Endothelial cell of umbilical vein (primary cell): Measurements from ENCODE around the gene GRSF1. TPM values are rescaled to one million over a fixed set of nuclear protein-coding genes. Genes with fewer than 3 reads are reported as not detected.

Source experiments
- BruUV-seq: library from RNA; stranded (reverse); fragments of 400-500 nt; replicated peaks from 2 replicates; lab custom pipeline; 2021; lab: Mats Ljungman, UMichigan
- CTCF ChIA-PET: fragments of 300-600, 350-600 bp; sonication (Branson Sonifier 250); formaldehyde crosslinking; loops from one replicate; lab custom pipeline; 2021; ENCODE audit warnings: antibody characterized with exemption, inconsistent platforms; lab: Charles Lee
- POLR2A ChIA-PET: fragments of 300-600, 350-600 bp; sonication (Branson Sonifier 250); formaldehyde crosslinking; loops from one replicate; lab custom pipeline; 2021; ENCODE audit warnings: antibody characterized with exemption, inconsistent platforms; lab: Charles Lee
- DNase-seq: peaks from one replicate; pipeline ENCODE4 v3.0.0-alpha.2; 2011; ENCODE audit warnings: low read depth, low spot score
- FAIRE-seq: peaks from 2 replicates; lab custom pipeline; 2011; peaks lifted over from hg19 to GRCh38; lab: Jason Lieb, UNC
- H2AFZ ChIP-seq: 2 replicates; pipeline ENCODE4 v1.6.0; 2012; ENCODE audit warnings: low read depth, low read length, control low read depth, inconsistent platforms
- H3K27ac ChIP-seq: 2 replicates; pipeline ENCODE4 v1.5.1; 2011; ENCODE audit warnings: low read depth, mild to moderate bottlenecking, control low read depth, low read length, moderate library complexity; ENCODE audit not compliant: insufficient read depth
- H3K27me3 ChIP-seq, 2 experiments: 2 replicates each; pipeline versions ENCODE4 v1.6.0 to v1.6.1; 2011; ENCODE audit warnings: low read length in 2 of 2, mixed read lengths in 1 of 2; ENCODE audit not compliant: control insufficient read depth in 2 of 2, insufficient read depth in 2 of 2
- H3K36me3 ChIP-seq, 2 experiments: 2 replicates in 1 of 2; 3 replicates in 1 of 2; pipeline ENCODE4 v1.5.1; 2011; ENCODE audit warnings: low read length in 2 of 2, mild to moderate bottlenecking in 1 of 2, moderate library complexity in 1 of 2; ENCODE audit not compliant: control insufficient read depth in 2 of 2, insufficient read depth in 2 of 2; ENCODE audit errors: extremely low read depth in 1 of 2
- H3K4me1 ChIP-seq: 3 replicates; pipeline ENCODE4 v1.5.1; 2011; ENCODE audit warnings: mild to moderate bottlenecking, low read length; ENCODE audit not compliant: control insufficient read depth, insufficient read depth; ENCODE audit errors: extremely low read depth
- H3K4me2 ChIP-seq: 2 replicates; pipeline ENCODE4 v1.6.1; 2011; ENCODE audit warnings: low read length, control low read depth, mixed read lengths; ENCODE audit not compliant: insufficient read depth
- H3K4me3 ChIP-seq, 3 experiments: fragments of 200-600 bp in 1 of 3; sonication (generic), shearing (Covaris generic) in 1 of 3; replicated peaks in 1 of 3; 2 replicates each; pipeline ENCODE4 v1.5.1; 2011 to 2016; ENCODE audit warnings: control low read depth in 3 of 3, low read length in 3 of 3, mild to moderate bottlenecking in 2 of 3, inconsistent platforms in 1 of 3, low read depth in 1 of 3, moderate library complexity in 1 of 3; ENCODE audit not compliant: insufficient read depth in 1 of 3
- H3K79me2 ChIP-seq: 2 replicates; pipeline ENCODE4 v1.6.0; 2012; ENCODE audit warnings: low read length, inconsistent platforms; ENCODE audit not compliant: control insufficient read depth, insufficient read depth
- H3K9ac ChIP-seq: replicated peaks from 2 replicates; pipeline ENCODE3; 2011; ENCODE audit warnings: low read length, control low read depth; ENCODE audit not compliant: insufficient read depth; ENCODE audit errors: extremely low read depth
- H3K9me1 ChIP-seq: replicated peaks from 3 replicates; pipeline ENCODE4 v1.6.0; 2011; ENCODE audit warnings: mild to moderate bottlenecking, low read length; ENCODE audit not compliant: control insufficient read depth, insufficient read depth; ENCODE audit errors: extremely low read depth
- H3K9me3 ChIP-seq: replicated peaks from 2 replicates; pipeline ENCODE4 v1.5.1; 2012; ENCODE audit warnings: low read length, inconsistent platforms; ENCODE audit not compliant: control insufficient read depth, insufficient read depth
- H4K20me1 ChIP-seq: replicated peaks from 2 replicates; pipeline ENCODE3; 2011; ENCODE audit warnings: mild to moderate bottlenecking, low read length; ENCODE audit not compliant: control insufficient read depth, insufficient read depth; ENCODE audit errors: extremely low read depth
- EZH2 ChIP-seq: IDR thresholded peaks from 2 replicates; pipeline ENCODE4 v1.6.1; 2012; ENCODE audit warnings: borderline replicate concordance, low read depth, mild to moderate bottlenecking, moderate library complexity, low read length, inconsistent platforms; ENCODE audit not compliant: severe bottlenecking
- FOS ChIP-seq: IDR thresholded peaks from 2 replicates; pipeline ENCODE4 v1.6.1; 2011; ENCODE audit warnings: mild to moderate bottlenecking, low read length, moderate library complexity, borderline replicate concordance; ENCODE audit not compliant: insufficient read depth
- GATA2 ChIP-seq: IDR thresholded peaks from 2 replicates; pipeline ENCODE4 v1.7.0; 2011; ENCODE audit warnings: low read depth, mild to moderate bottlenecking, moderate library complexity, mixed read lengths, low read length; ENCODE audit not compliant: insufficient read length, insufficient read depth
- JUN ChIP-seq: IDR thresholded peaks from 2 replicates; pipeline ENCODE4 v1.6.1; 2011; ENCODE audit warnings: borderline replicate concordance, low read depth; ENCODE audit not compliant: insufficient read length, insufficient read depth
- MYC ChIP-seq: IDR thresholded peaks from one replicate; pipeline ENCODE4 v1.6.1; 2011; ENCODE audit warnings: mild to moderate bottlenecking, low read depth, low read length
- POLR2A ChIP-seq: IDR thresholded peaks from 2 replicates; pipeline ENCODE4 v1.6.1; 2012; ENCODE audit warnings: low read depth, mild to moderate bottlenecking, control low read depth, low read length
- POLR2AphosphoS5 ChIP-seq: IDR thresholded peaks from 2 replicates; pipeline ENCODE4 v1.6.1; 2012; ENCODE audit warnings: low read depth, mild to moderate bottlenecking, control low read depth, low read length, moderate library complexity; ENCODE audit not compliant: insufficient read depth
- dilution Hi-C: fragments of 300-500 bp; cut with MboI; formaldehyde crosslinking; loops from one replicate; pipeline ENCODE4 v1.15.0; 2019; ENCODE audit warnings: low sequenced_read_pairs; ENCODE audit not compliant: extremely low pct_ligation_motif_present
- intact Hi-C: fragments of 100-400 bp; cut with micrococcal nuclease; formaldehyde crosslinking; loops from one replicate; pipeline ENCODE4 v1.10.0; 2022
- polyA plus RNA-seq, 4 experiments: library from polyadenylated mRNA; depleted of rRNA in 3 of 4; stranded (reverse) in 3 of 4; unstranded in 1 of 4; fragments of >200 nt; gene quantifications; 2 replicates each; pipeline versions ENCODE4 v1.2.1 to v1.2.3, GENCODE V29; 2011 to 2012; ENCODE audit warnings: missing spikeins in 1 of 4
- total RNA-seq: library from RNA; stranded (reverse); gene quantifications from 2 replicates; pipeline ENCODE4 v1.2.3, GENCODE V29; 2021
- TF ChIP-seq, protein P1 (sequence below), 2 donors: IDR thresholded peaks; 1 replicate in 1 of 2; 2 replicates in 1 of 2; pipeline ENCODE4 v1.5.1; 2011; ENCODE audit warnings: low read length in 2 of 2, mild to moderate bottlenecking in 2 of 2, moderate library complexity in 2 of 2, control low read depth in 1 of 2, inconsistent platforms in 1 of 2, low read depth in 1 of 2; ENCODE audit not compliant: insufficient read depth in 1 of 2; ENCODE audit errors: extremely low read depth in 1 of 2
- TF ChIP-seq, protein P2 (sequence below): IDR thresholded peaks from 2 replicates; pipeline ENCODE4 v1.6.1; 2011; ENCODE audit not compliant: insufficient read depth, insufficient read length

Gene GRSF1
- total and polyA plus RNA-seq, 2 donors (not counting 3 experiments of a cell fraction or from before 2014, with no cell fraction given): 29.1 to 70.7 TPM

DNA sequence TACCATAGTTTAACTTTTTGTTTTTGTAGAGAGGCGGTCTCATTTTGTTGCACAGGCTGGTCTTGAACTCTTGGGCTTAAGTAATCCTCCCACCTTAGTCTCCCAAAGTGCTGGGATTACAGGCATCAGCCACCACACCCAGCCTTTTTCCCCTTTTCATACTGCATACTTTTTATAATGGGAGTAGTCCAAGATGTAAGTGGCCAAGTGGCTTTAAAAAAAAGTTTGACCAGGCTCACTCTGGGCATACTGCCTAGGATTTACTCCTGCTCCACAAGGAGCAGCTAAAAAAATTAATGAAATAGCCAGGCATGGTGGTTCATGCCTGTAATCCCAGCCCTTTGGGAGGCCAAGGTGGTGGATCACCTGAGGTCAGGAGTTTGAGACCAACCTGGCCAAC, 6.0 kb downstream of the GRSF1 start:
- ChIA-PET POLR2A (no interaction called here), CTCF (no interaction called here)
- FAIRE-seq: no peak
- H3K9me1 ChIP-seq: no peaks in the 10 kb centered on the region
- peaks cover 46% of the 10 kb centered on the region for H3K79me2 ChIP-seq
- no TSS peak for BruUV-seq
- no peak overlapping the region for H2AFZ ChIP-seq
- H3K27ac ChIP-seq: no peak overlapping the region
- TF ChIP-seq FOS (no peak), GATA2 (no peak), MYC (no peak), EZH2 (no peak), POLR2AphosphoS5 (no peak), POLR2A (no peak), JUN (no peak)
- TF ChIP-seq, protein P1, sequence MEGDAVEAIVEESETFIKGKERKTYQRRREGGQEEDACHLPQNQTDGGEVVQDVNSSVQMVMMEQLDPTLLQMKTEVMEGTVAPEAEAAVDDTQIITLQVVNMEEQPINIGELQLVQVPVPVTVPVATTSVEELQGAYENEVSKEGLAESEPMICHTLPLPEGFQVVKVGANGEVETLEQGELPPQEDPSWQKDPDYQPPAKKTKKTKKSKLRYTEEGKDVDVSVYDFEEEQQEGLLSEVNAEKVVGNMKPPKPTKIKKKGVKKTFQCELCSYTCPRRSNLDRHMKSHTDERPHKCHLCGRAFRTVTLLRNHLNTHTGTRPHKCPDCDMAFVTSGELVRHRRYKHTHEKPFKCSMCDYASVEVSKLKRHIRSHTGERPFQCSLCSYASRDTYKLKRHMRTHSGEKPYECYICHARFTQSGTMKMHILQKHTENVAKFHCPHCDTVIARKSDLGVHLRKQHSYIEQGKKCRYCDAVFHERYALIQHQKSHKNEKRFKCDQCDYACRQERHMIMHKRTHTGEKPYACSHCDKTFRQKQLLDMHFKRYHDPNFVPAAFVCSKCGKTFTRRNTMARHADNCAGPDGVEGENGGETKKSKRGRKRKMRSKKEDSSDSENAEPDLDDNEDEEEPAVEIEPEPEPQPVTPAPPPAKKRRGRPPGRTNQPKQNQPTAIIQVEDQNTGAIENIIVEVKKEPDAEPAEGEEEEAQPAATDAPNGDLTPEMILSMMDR (IDR thresholded peaks at IDR 0.05; ENCODE audit: extremely low read depth in 1 of 2, insufficient read depth in 1 of 2, low read depth in 1 of 2, low read length in 2 of 2): no peak
- TF ChIP-seq, protein P2, sequence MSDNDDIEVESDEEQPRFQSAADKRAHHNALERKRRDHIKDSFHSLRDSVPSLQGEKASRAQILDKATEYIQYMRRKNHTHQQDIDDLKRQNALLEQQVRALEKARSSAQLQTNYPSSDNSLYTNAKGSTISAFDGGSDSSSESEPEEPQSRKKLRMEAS: no peak
- dilution Hi-C loops (no loop called here), intact Hi-C loops (no loop called here)
- DNase-seq: no peak
- H3K4me1 ChIP-seq: peaks cover 8% of the 10 kb centered on the region
- no peaks in the 10 kb centered on the region for H3K9me3 ChIP-seq
- H3K36me3 ChIP-seq: peaks cover 12 to 16% of the 10 kb centered on the region in 2 experiments
- no peaks in the 10 kb centered on the region for H3K27me3 ChIP-seq
- H3K4me2 ChIP-seq: no peak overlapping the region
- H3K9ac ChIP-seq: no peak overlapping the region
- H3K4me3 ChIP-seq: no peak overlapping the region
- H4K20me1 ChIP-seq: peaks cover 3% of the 10 kb centered on the region
